ENCODE results near the gene CD8B. TPM values are rescaled to one million over a fixed set of nuclear protein-coding genes. Genes with fewer than 3 reads are reported as not detected.

The CD8B gene
- total and polyA plus RNA-seq, 9 of the 15 experiments (the other 6 are each of a cell fraction or from before 2014, with no cell fraction given): not detected

- no peak overlapping the region for H3K9ac ChIP-seq (ENCODE audit: insufficient read depth in 1 of 2, low read depth in 2 of 2, low read length in 2 of 2)
- H3K79me2 ChIP-seq (ENCODE audit: control insufficient read depth, insufficient read depth, low read length): no peaks in the 10 kb centered on the region
- no peak overlapping the region for H2AFZ ChIP-seq (ENCODE audit: low read depth, low read length)
- TF ChIP-seq RB1 (IDR thresholded peaks at IDR 0.05; ENCODE audit: low read depth) (no peak), CXXC5 (CRISPR knock-in tag; IDR thresholded peaks at IDR 0.05) (no peak), LCOR (CRISPR knock-in tag; IDR thresholded peaks at IDR 0.05) (no peak), ZNF24 (IDR thresholded peaks at IDR 0.05) (no peak), ZNF384 (IDR thresholded peaks at IDR 0.05; ENCODE audit: low read depth, low read length) (no peak), ZNF212 (CRISPR knock-in tag; IDR thresholded peaks at IDR 0.05) (no peak), HNRNPH1 (optimal IDR thresholded peaks at IDR 0.05; ENCODE audit: low read depth, low read length) (no peak), NR2C1 (IDR thresholded peaks at IDR 0.05) (no peak), NR2C1 (tag; IDR thresholded peaks at IDR 0.05) (no peak), ZNF282 (CRISPR knock-in tag; IDR thresholded peaks at IDR 0.05) (no peak), TCFL5 (CRISPR knock-in tag; conservative IDR thresholded peaks at IDR 0.05) (no peak), MCM2 (IDR thresholded peaks at IDR 0.05; ENCODE audit: low read depth) (no peak), TRIM25 (IDR thresholded peaks at IDR 0.05; ENCODE audit: borderline replicate concordance) (no peak), RFX7 (CRISPR knock-in tag; IDR thresholded peaks at IDR 0.05) (no peak), ZBTB34 (CRISPR knock-in tag; IDR thresholded peaks at IDR 0.05) (no peak), RBFOX2 (IDR thresholded peaks at IDR 0.05; ENCODE audit: low read depth, low read length) (no peak)
- in situ Hi-C loops (cut with MboI): loop anchor here (25.0 kb wide), 1 partner anchor 291 kb away; no protein-coding TSS in a partner anchor
- intact Hi-C loops (cut with micrococcal nuclease): no loop called here
- H3K4me2 ChIP-seq (ENCODE audit: insufficient read depth, low read length): no peak overlapping the region
- H3K9me1 ChIP-seq (ENCODE audit: control insufficient read depth, insufficient read depth, low read length): no peaks in the 10 kb centered on the region
- ChIA-PET CTCF (ENCODE audit: low intra/inter-chr PET ratio) (no interaction called here), POLR2A (interaction anchor here (0.9 kb wide), 1 partner anchor 12 kb away, joined by 4 read pairs; no protein-coding TSS in a partner anchor)
- H3K9me3 ChIP-seq (replicated peaks; ENCODE audit: control insufficient read depth, insufficient read depth, low read depth, low read length): no peaks in the 10 kb centered on the region
- no peak overlapping the region for H3K4me3 ChIP-seq
- no peaks in the 10 kb centered on the region for H4K20me1 ChIP-seq (replicated peaks; ENCODE audit: control insufficient read depth, insufficient read depth, low read length)
- ATAC-seq (no peak), FAIRE-seq (no peak), DNase-seq (ENCODE audit: extremely low read depth in 1 of 4, low spot score in 3 of 4) (no peak)
- H3K36me3 ChIP-seq (ENCODE audit: control insufficient read depth, insufficient read depth, low read length): peaks cover 73% of the 10 kb centered on the region
- WGBS (ENCODE audit: insufficient coverage, low coverage, missing lambda C conversion rate): 90% methylated on average over 6 of the region's 6 CpGs
- H3K4me1 ChIP-seq (replicated peaks in 1 of 2; ENCODE audit: control insufficient read depth in 2 of 2, insufficient read depth in 2 of 2, low read length in 2 of 2): no peaks in the 10 kb centered on the region
- H3K27me3 ChIP-seq (ENCODE audit: control insufficient read depth in 2 of 2, insufficient read depth in 2 of 2, low read length in 2 of 2): no peaks in the 10 kb centered on the region
- no TSS peak for BruUV-seq (replicated peaks)
- H3K27ac ChIP-seq (ENCODE audit: extremely low read depth, low read depth, low read length): no peak overlapping the region
These were observed 90.8 kb downstream of the CD8B start for GRCh38 chr2:86770816-86771301.

Measured in K562 (cell line).